Stimulated activated CD8-positive, alpha-beta memory T cell treated with anti-CD3 and anti-CD28 coated beads, Interleukin-15, amount 100 ng/mL, for 4 hours (primary cell): ENCODE measurements around the gene MRPL17.

ENCODE experiments used
- DNase-seq, 2 donors: peaks; one replicate each; pipeline ENCODE4 v3.0.0-alpha.2; 2020; ENCODE audit warnings: low read depth in 2 of 2

The MRPL17 gene

GRCh38 chr11:6654281-6655019 is 28.7 kb downstream of the MRPL17 start:
- no peak for DNase-seq

DNA sequence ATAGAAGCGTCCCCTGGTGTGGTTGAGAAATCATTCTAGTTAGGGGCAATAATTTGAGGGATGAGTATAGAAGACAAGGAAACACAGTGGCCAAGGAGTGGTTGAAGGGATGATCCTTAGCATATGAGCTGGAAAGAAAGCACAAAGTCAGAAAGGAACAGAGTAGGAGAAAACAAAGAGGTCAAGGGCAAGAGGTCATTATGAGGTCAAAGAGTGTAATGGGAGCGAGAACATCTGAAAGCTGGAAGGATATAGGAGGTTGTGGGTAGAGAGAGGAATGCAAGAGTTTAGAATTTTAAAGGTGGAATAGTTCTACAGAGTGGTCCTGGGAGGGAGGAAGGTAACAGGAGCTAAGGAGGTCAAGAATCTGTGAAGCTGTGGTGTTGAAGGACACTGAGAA is 29.5 kb downstream of the MRPL17 start:
- no peak for DNase-seq

DNA sequence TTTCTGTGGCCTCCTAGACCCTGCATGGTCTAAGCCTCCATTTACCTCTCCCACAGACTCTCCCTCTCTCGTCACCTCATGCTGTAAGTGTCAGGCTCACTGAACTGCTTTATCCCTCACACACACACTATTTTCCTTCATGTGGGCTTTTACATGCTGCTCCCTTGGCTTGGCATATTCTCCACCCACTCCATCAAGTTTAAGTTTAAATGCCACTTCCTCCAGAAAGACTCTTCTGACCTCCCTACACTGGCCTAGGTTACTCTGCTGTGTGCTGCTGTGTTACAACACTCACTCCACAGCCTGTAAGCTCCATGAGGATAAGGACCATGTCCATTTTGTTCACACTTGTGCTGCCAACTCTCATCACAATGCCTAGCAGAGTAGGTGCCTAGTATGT is 30.0 kb downstream of the MRPL17 start:
- DNase-seq = no peak

DNA sequence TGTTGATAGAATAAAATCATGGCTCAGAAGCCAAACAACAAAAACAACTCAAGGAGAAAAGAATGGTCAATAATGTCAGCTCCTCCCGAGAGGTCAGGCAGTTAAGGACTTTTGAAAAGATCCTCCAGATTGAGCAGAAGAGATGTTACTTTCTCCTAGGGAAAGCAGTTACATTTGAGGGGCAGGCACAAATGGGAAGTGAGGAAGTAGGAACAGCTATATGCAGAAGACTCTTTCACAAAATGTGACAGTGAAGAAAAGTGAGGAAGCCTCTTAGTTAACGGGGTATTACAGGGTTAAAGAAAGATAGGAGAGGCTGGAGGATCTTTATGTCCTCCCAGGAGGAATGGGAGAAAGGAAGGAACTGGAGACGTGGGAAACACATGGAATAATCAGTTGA is 31.0 kb downstream of the MRPL17 start:
- no peak for DNase-seq

DNA sequence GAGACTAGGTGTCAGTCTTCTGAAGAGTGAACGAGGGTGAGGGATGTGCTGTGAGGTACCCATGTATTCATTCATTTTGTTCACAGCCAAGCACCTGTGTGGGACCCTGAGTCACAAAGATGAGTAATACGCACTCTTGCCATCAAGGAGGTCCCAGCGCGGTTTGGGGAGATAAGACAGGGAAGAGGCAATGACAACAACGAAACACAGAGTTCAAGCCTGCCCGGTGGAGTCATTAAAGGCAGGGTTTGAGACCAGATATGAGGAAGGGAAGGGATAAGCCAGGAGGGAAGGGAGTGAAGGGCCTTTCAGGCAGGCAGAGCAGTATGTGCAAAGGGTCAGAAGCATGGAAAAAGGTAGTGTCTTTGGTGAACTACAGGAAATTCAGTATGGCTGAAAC is 32.2 kb downstream of the MRPL17 start:
- peak in 1 of 2 donors; percentile 43 for DNase-seq

DNA sequence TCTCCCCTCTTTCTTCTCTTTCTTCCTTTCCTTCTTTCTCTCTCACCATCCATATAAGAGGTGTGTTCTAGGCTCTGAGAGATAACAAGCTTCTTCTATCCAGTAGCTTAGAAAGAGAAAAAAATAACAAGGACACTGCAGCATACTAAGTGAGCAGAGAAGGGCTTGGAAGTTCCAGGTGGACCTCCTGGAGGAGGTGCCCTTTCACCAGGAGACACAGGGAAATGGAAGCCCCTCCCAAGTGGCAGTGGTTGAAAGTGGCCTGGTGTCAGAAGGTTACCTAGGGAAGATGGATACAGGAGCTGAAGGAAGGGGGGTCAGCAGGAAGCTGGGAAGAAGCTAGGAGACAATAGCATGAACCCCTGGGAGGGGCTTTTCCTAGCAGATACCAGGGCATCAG is 33.0 kb downstream of the MRPL17 start:
- DNase-seq = no peak

- DNase-seq = no peak
Measured at GRCh38 chr11:6648501-6648900, 34.6 kb downstream of the MRPL17 start.

DNA sequence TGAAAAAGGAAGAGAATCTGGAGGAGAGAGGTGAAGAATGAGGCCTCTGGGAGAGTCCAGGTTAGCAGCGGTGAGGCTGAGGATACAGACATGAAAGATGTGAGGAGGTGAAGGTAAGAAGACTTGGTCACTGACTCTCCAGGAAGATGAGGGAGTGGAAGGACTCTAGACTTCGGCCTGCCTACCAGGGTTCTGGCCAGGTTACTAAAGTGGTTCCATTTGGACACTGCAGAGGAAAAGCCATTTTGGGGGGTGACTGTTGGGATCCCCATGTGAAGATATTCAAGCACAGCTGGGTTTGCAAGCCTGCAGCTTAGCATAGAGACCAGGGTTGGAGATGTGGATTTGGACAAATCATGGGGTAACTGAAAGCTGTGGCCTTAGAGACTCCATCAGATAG is 35.3 kb downstream of the MRPL17 start:
- no peak for DNase-seq

- no peak for DNase-seq
Measured at GRCh38 chr11:6646918-6647679, 36.0 kb downstream of the MRPL17 start.

DNA sequence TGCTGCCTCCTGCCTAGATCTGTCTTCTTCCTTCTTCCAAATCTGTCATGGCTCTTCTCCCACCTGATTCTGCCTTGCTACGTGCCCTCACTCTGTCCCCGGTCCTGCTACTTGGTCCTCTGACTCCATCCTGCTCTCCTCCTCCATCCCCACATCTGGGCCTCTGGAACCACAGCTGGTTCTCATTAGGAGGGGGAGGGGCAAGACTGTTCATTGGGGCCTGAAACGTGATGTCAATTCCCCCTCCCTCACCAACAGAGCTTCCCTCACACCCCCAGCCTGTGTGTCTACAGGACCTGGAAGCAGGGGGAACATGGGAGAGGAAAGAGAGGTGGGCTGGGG is 36.6 kb downstream of the MRPL17 start:
- DNase-seq = no peak

- DNase-seq = no peak
Measured at GRCh38 chr11:6646071-6646470, 37.1 kb downstream of the MRPL17 start.

DNA sequence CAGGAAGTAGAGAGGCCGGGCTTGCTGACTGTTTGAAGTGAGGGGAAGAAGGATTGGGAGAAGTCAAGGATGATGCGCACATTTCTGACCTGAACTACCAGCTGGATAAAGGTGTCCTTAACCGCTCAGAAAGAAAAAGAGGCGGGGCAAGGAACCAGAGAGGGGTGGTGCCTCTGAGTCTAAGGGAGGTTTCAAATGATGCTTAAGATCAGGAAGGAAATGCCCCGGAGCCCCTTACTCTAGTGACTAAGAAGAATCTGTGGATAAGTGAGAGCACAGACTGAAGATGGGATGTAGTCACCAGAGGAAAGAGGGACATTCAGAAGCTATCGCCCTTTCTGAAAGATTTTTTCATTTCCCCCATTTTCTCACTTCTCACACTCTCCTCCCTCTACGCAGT is 40.2 kb downstream of the MRPL17 start:
- no peak for DNase-seq

DNA sequence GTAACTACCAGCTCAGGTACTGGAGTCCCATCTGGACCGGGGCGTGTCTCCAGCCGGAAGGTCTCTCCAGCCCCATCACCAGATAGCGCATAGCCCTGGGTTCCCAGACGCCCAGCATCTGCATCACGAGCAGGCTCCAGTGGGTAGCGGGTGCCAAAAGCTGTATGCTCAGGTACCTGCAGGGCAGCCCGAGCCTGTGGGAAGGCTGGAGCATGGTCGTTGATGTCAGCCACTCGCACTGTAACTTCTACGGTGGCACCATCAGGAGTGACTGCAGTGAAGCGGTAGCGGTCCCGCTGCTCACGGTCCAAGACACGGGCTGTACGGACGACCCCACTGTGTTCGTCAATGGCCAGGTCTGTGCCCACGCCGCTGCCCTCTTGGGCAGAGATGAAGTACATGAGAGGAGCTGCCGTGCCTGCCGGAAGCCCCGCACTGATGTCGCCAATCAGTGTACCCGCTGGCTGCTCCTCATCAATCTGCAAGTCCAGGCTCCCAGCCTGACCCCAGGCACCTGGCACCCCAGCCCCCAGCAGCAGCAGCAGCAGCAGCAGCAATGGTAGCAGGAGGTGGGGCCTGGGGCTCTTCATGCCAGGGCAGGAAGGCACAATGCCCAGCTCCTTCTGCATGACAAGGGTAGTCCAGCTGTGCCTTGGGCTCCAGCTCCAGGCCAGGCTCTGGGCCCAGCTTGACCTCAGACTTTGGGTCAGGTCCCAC is 42.0 kb downstream of the MRPL17 start:
- DNase-seq = no peak

DNA sequence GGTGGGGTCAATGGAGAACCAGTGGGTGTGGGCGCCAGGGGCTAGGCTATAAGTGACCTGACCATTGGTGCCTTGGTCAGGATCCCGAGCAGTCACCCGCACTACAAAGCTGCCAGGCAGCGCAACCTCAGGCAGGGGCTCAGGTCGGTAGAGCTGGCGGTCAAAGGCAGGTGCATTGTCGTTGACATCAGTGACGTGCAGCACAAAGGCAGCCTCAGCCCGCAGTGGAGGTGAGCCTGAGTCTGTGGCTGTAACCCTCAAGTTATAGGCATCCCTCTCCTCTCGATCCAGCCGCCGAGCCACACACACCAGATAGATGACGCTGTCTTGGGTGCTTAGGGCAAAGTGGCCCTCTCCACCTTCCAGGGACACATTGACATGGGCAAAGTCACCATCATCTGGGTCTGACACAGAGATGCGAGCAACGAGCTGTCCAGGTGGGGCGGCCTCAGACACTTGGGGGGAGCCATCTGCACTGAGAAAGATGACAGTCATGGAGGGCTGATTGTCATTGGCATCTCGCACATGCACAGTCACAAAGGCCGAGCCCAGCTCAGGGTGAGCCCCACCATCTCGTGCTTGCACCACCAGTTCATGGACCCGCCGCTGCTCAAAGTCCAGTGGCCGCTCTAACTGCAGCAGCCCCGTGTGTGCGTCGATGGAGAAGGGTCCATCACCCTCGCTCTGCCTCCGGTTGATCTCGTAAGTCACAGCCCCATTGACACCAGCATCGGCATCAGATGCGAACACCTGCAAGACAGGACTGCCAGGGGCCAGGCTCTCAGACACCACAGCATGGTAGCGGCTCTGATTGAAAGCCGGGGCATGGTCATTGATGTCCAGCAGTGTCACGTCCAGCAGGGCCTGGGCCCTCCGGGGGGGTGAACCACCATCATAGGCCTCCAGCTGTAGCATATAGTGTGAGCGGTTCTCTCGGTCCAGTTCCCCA is 42.8 kb downstream of the MRPL17 start:
- DNase-seq = no peak

GRCh38 chr11:6638429-6638828 is 44.7 kb downstream of the MRPL17 start:
- DNase-seq = no peak

DNA sequence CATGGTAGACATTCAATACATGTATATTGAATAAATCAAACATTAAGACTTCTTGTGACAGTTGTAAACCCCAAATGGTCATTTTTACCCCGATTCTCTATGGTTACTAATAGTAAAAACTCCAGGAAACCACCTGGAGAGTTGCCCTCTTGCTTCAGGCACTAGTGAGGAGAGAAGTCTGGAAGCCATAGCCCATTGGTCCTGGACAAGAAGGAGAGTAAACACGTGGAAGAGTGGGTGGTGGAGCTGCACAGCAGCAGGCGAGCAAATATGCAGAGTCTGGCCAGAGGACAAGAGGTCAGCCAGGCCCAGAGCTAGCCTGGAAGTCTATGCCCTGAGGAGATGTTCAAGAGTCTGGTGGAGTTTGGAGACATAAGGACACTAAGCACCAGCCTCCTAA is 45.3 kb downstream of the MRPL17 start:
- no peak for DNase-seq

DNA sequence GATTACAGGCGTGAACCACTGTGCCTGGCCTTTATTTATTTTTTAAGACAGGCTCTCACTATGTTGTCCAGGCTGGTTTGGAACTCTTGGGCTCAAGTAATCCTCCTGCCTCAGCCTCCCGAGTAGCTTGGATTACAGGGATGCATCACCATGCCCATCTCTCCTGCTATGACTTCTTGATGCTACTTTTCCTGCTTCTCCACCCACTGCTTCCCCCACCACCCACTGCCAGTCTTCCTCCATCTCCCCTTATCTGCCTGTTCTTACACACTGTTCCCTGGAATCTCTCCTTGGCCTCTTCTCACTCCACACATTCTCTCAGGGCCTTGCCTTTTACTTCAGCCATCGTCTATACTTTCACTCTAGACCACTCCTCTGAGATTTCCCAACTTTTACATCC is 46.7 kb downstream of the MRPL17 start:
- DNase-seq = no peak

GRCh38 chr11:6635082-6635932 is 47.8 kb downstream of the MRPL17 start:
- DNase-seq = no peak

DNA sequence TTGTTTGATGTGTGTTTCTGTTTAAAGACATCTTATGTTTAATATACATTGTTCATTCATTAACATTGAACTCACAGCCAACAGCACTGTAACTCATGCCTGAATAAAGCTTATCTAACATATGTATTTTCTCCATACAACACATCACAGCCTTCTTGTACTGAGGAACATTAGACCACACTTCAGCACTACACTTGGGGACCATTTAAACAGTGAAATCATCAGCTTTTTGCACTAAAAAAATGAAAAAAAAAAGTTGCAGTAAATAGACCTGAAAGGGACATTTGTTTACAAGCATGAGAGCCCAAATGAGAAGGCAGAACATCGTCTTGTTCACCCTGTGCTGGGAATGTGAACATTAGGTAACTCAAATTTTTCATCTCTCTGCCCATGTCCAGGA is 48.6 kb downstream of the MRPL17 start:
- DNase-seq = no peak

GRCh38 chr11:6633422-6634408 is 49.4 kb downstream of the MRPL17 start:
- no peak for DNase-seq
